ENCODE results near the gene PCYT1A. TPM values are rescaled to one million over a fixed set of nuclear protein-coding genes. Genes with fewer than 3 reads are reported as not detected.
"Not testable (repeated sequence)": the region's sequence is repeated elsewhere in the genome, so short reads cannot be mapped to it uniquely, and the experiment has no call there.

Gene PCYT1A
- total RNA-seq, 1 donor: 110 TPM

DNA sequence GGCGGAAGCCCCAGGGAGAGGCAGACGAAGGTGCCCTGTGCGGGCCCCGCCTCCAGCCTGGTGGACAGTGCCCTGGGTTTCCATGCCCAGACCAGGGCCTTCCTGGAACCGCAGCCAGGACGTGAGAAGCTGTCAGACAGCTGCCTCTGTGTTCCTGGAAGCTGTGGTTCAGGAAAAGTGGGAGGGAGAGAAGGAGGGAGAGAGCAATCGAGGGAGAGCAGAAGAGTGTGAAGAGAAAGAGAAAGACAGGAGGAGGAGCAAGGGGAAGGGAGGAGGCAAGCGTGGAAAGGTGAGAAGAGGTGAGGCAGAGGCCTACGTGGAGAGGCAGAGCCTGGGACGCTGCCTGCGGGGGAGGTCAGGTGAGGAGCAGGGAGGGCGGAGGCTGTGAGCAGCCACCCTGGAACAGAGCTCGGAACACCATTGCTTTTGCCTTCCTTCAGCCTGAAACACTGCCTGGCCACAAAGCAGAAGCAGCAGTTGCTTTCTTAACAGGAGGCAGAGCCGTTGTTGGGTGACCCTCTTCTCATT lies 94.9 kb downstream of the PCYT1A start:
- no peak overlapping the region for H3K4me3 ChIP-seq (ENCODE audit: low read depth, low read length)
- no peak for DNase-seq (ENCODE audit: low read depth)
- TF ChIP-seq, protein P1, sequence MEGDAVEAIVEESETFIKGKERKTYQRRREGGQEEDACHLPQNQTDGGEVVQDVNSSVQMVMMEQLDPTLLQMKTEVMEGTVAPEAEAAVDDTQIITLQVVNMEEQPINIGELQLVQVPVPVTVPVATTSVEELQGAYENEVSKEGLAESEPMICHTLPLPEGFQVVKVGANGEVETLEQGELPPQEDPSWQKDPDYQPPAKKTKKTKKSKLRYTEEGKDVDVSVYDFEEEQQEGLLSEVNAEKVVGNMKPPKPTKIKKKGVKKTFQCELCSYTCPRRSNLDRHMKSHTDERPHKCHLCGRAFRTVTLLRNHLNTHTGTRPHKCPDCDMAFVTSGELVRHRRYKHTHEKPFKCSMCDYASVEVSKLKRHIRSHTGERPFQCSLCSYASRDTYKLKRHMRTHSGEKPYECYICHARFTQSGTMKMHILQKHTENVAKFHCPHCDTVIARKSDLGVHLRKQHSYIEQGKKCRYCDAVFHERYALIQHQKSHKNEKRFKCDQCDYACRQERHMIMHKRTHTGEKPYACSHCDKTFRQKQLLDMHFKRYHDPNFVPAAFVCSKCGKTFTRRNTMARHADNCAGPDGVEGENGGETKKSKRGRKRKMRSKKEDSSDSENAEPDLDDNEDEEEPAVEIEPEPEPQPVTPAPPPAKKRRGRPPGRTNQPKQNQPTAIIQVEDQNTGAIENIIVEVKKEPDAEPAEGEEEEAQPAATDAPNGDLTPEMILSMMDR (IDR thresholded peaks at IDR 0.05; ENCODE audit: insufficient read depth, low read depth, low read length): no peak

DNA sequence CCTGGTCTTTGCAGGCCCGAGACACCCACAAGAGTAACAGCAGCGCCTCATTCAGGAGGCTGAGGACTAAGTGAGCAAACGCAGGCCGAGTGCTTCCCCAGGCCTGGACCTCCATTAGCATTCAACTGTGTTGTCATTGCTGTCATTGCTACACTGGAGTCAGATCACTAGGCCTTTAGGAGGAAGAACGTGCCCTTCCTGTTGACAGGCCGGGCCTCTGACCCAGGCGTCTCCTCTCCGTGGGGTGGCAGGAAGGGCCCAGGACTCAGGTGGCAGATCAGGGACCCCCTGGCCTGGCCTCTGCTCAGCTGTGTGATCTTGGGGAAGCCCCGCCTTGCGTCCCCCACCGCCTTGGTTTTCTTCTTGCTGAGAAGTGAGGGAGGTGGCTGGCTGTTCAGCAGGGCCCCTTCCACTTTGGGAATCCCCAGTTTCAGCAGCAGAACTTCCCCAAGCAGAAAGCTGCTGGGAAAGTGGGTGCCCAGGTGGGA lies 95.4 kb downstream of the PCYT1A start:
- TF ChIP-seq, protein P1 (IDR thresholded peaks at IDR 0.05; ENCODE audit: insufficient read depth, low read depth, low read length): no peak
- H3K4me3 ChIP-seq (ENCODE audit: low read depth, low read length): no peak overlapping the region
- no peak for DNase-seq (ENCODE audit: low read depth)

GRCh38 chr3:196189566-196190347 lies 97.8 kb downstream of the PCYT1A start:
- no peak for DNase-seq (ENCODE audit: low read depth)

GRCh38 chr3:196186651-196187573 lies 100.6 kb downstream of the PCYT1A start:
- DNase-seq (ENCODE audit: low read depth): no peak
- TF ChIP-seq, protein P1 (IDR thresholded peaks at IDR 0.05; ENCODE audit: insufficient read depth, low read depth, low read length): no peak
- H3K4me3 ChIP-seq (ENCODE audit: low read depth, low read length): no peak overlapping the region

More at GRCh38 chr3:196189566-196190347, 97.8 kb downstream of the PCYT1A start:
- TF ChIP-seq, protein P1 (IDR thresholded peaks at IDR 0.05; ENCODE audit: insufficient read depth, low read depth, low read length): no peak
- H3K4me3 ChIP-seq (ENCODE audit: low read depth, low read length): no peak overlapping the region

- H3K4me3 ChIP-seq (ENCODE audit: low read depth, low read length): no peak overlapping the region
- DNase-seq (ENCODE audit: low read depth): no peak
- TF ChIP-seq, protein P1 (IDR thresholded peaks at IDR 0.05; ENCODE audit: insufficient read depth, low read depth, low read length): no peak
Measured at GRCh38 chr3:196184881-196185280, 102.6 kb downstream of the PCYT1A start.

GRCh38 chr3:196184169-196184432 lies 103.4 kb downstream of the PCYT1A start:
- not testable (repeated sequence) for DNase-seq (ENCODE audit: low read depth)

GRCh38 chr3:196181127-196181546 lies 106.4 kb downstream of the PCYT1A start:
- no peak overlapping the region for H3K4me3 ChIP-seq (ENCODE audit: low read depth, low read length)
- no peak for DNase-seq (ENCODE audit: low read depth)
- TF ChIP-seq, protein P1 (IDR thresholded peaks at IDR 0.05; ENCODE audit: insufficient read depth, low read depth, low read length): no peak

More at GRCh38 chr3:196184169-196184432, 103.4 kb downstream of the PCYT1A start:
- not testable (repeated sequence) for H3K4me3 ChIP-seq (ENCODE audit: low read depth, low read length)

Data from fibroblast of villous mesenchyme (primary cell).